ENCODE data around the gene RALGPS1. TPM values are rescaled to one million over a fixed set of nuclear protein-coding genes. Genes with fewer than 3 reads are reported as not detected.

Gene RALGPS1
- total RNA-seq, 2 experiments from 2014 or later: 1.9 to 4.4 TPM

GRCh38 chr9:126989847-126990842 lies 75.6 kb downstream of the RALGPS1 start:
- no peak for ATAC-seq
- H3K9me3 Mint-ChIP-seq (ENCODE audit: low read depth): peaks cover 6% of the 10 kb centered on the region
- peaks cover 28% of the 10 kb centered on the region for H3K36me3 Mint-ChIP-seq
- H3K4me3 Mint-ChIP-seq: no peak overlapping the region
- no peak overlapping the region for H3K27ac Mint-ChIP-seq
- DNase-seq: no peak
- peaks cover 34% of the 10 kb centered on the region for H3K27me3 Mint-ChIP-seq
- CTCF ChIA-PET: no interaction called here
- peaks cover 27% of the 10 kb centered on the region for H3K4me1 Mint-ChIP-seq

GRCh38 chr9:126991183-126991582 lies 76.6 kb downstream of the RALGPS1 start:
- no peak for ATAC-seq
- Mint-ChIP-seq H3K36me3 (peaks cover 26% of the 10 kb centered on the region), H3K4me1 (peaks cover 19% of the 10 kb centered on the region), H3K27ac (no peak overlapping the region), H3K9me3 (ENCODE audit: low read depth) (peaks cover 6% of the 10 kb centered on the region), H3K27me3 (peaks cover 38% of the 10 kb centered on the region), H3K4me3 (no peak overlapping the region)
- no peak for DNase-seq
- CTCF ChIA-PET: no interaction called here

- Mint-ChIP-seq H3K4me1 (peaks cover 7% of the 10 kb centered on the region), H3K27ac (no peak overlapping the region), H3K27me3 (peaks cover 44% of the 10 kb centered on the region), H3K4me3 (no peak overlapping the region), H3K36me3 (peaks cover 26% of the 10 kb centered on the region), H3K9me3 (ENCODE audit: low read depth) (peaks cover 6% of the 10 kb centered on the region)
- ATAC-seq: no peak
- CTCF ChIA-PET: no interaction called here
- DNase-seq: no peak
Observed at GRCh38 chr9:126992427-126992826, 77.8 kb downstream of the RALGPS1 start.

- ATAC-seq (no peak), DNase-seq (no peak)
- Mint-ChIP-seq H3K4me1 (peaks cover 9% of the 10 kb centered on the region), H3K4me3 (no peak overlapping the region), H3K9me3 (ENCODE audit: low read depth) (no peaks in the 10 kb centered on the region), H3K27ac (no peak overlapping the region), H3K36me3 (peaks cover 1% of the 10 kb centered on the region), H3K27me3 (peaks cover 23% of the 10 kb centered on the region)
- CTCF ChIA-PET: interaction anchor here (0.6 to 1.5 kb wide), 2 partner anchors 13 to 31 kb away, joined by 3 to 7 read pairs; no protein-coding TSS in a partner anchor
Observed at GRCh38 chr9:126999315-127000068, 84.9 kb downstream of the RALGPS1 start.

- DNase-seq (peak; percentile 89), ATAC-seq (peak; percentile 99)
- Mint-ChIP-seq H3K9me3 (ENCODE audit: low read depth) (no peaks in the 10 kb centered on the region), H3K27ac (peak overlapping the region; percentile 84), H3K36me3 (peaks cover 4% of the 10 kb centered on the region), H3K4me3 (no peak overlapping the region), H3K4me1 (peaks cover 30% of the 10 kb centered on the region), H3K27me3 (peaks cover under 1% of the 10 kb centered on the region)
- CTCF ChIA-PET: interaction anchor here (0.8 to 1.7 kb wide), 8 partner anchors 12 to 196 kb away, joined by 3 to 20 read pairs (median 3); no protein-coding TSS in a partner anchor
Observed at GRCh38 chr9:127004946-127005769, 90.6 kb downstream of the RALGPS1 start.

GRCh38 chr9:127005770-127006314 lies 91.3 kb downstream of the RALGPS1 start:
- peaks cover 4% of the 10 kb centered on the region for H3K36me3 Mint-ChIP-seq
- no peaks in the 10 kb centered on the region for H3K27me3 Mint-ChIP-seq
- no peak for DNase-seq
- H3K27ac Mint-ChIP-seq: peak overlapping the region; percentile 84
- H3K9me3 Mint-ChIP-seq (ENCODE audit: low read depth): no peaks in the 10 kb centered on the region
- CTCF ChIA-PET: interaction anchor here (0.8 to 1.7 kb wide), 7 partner anchors 11 to 195 kb away, joined by 3 to 20 read pairs (median 3); no protein-coding TSS in a partner anchor
- H3K4me1 Mint-ChIP-seq: peaks cover 30% of the 10 kb centered on the region
- ATAC-seq: no peak
- H3K4me3 Mint-ChIP-seq: no peak overlapping the region

- H3K27ac Mint-ChIP-seq: no peak overlapping the region
- CTCF ChIA-PET: no interaction called here
- no peak overlapping the region for H3K4me3 Mint-ChIP-seq
- no peaks in the 10 kb centered on the region for H3K9me3 Mint-ChIP-seq (ENCODE audit: low read depth)
- H3K4me1 Mint-ChIP-seq: peaks cover 30% of the 10 kb centered on the region
- peaks cover 9% of the 10 kb centered on the region for H3K27me3 Mint-ChIP-seq
- DNase-seq (no peak), ATAC-seq (no peak)
- peaks cover 4% of the 10 kb centered on the region for H3K36me3 Mint-ChIP-seq
Observed at GRCh38 chr9:127007638-127008037, 93.1 kb downstream of the RALGPS1 start.

- ATAC-seq (no peak), DNase-seq (no peak)
- no peak overlapping the region for H3K27ac Mint-ChIP-seq
- no peak overlapping the region for H3K4me3 Mint-ChIP-seq
- H3K27me3 Mint-ChIP-seq: peaks cover 11% of the 10 kb centered on the region
- peaks cover 30% of the 10 kb centered on the region for H3K4me1 Mint-ChIP-seq
- peaks cover 3% of the 10 kb centered on the region for H3K36me3 Mint-ChIP-seq
- H3K9me3 Mint-ChIP-seq (ENCODE audit: low read depth): no peaks in the 10 kb centered on the region
- CTCF ChIA-PET: interaction anchor here (0.9 kb wide), 1 partner anchor 22 kb away, joined by 3 read pairs; no protein-coding TSS in a partner anchor
Observed at GRCh38 chr9:127008076-127008475, 93.5 kb downstream of the RALGPS1 start.

- Mint-ChIP-seq H3K9me3 (ENCODE audit: low read depth) (no peaks in the 10 kb centered on the region), H3K27me3 (peaks cover 28% of the 10 kb centered on the region), H3K36me3 (peaks cover 2% of the 10 kb centered on the region), H3K27ac (no peak overlapping the region), H3K4me3 (no peak overlapping the region), H3K4me1 (peaks cover 8% of the 10 kb centered on the region)
- ATAC-seq: no peak
- CTCF ChIA-PET: no interaction called here
- no peak for DNase-seq
Observed at GRCh38 chr9:127011772-127012171, 97.2 kb downstream of the RALGPS1 start.

GRCh38 chr9:127012250-127012649 lies 97.7 kb downstream of the RALGPS1 start:
- no peak for ATAC-seq
- no peak overlapping the region for H3K4me3 Mint-ChIP-seq

GRCh38 chr9:127013597-127013996 lies 99.0 kb downstream of the RALGPS1 start:
- no peak overlapping the region for H3K4me3 Mint-ChIP-seq
- no peaks in the 10 kb centered on the region for H3K4me1 Mint-ChIP-seq
- ATAC-seq: no peak
- DNase-seq: no peak
- no peaks in the 10 kb centered on the region for H3K36me3 Mint-ChIP-seq
- CTCF ChIA-PET: no interaction called here
- no peaks in the 10 kb centered on the region for H3K9me3 Mint-ChIP-seq (ENCODE audit: low read depth)
- H3K27ac Mint-ChIP-seq: no peak overlapping the region
- peaks cover 28% of the 10 kb centered on the region for H3K27me3 Mint-ChIP-seq

More at GRCh38 chr9:127012250-127012649, 97.7 kb downstream of the RALGPS1 start:
- no peak for DNase-seq
- H3K4me1 Mint-ChIP-seq: peaks cover 8% of the 10 kb centered on the region
- no peak overlapping the region for H3K27ac Mint-ChIP-seq
- peaks cover 2% of the 10 kb centered on the region for H3K36me3 Mint-ChIP-seq
- CTCF ChIA-PET: no interaction called here
- no peaks in the 10 kb centered on the region for H3K9me3 Mint-ChIP-seq (ENCODE audit: low read depth)
- H3K27me3 Mint-ChIP-seq: peaks cover 28% of the 10 kb centered on the region

- Mint-ChIP-seq H3K4me3 (no peak overlapping the region), H3K27ac (no peak overlapping the region), H3K27me3 (peaks cover 28% of the 10 kb centered on the region), H3K36me3 (no peaks in the 10 kb centered on the region), H3K9me3 (ENCODE audit: low read depth) (no peaks in the 10 kb centered on the region), H3K4me1 (no peaks in the 10 kb centered on the region)
- ATAC-seq (no peak), DNase-seq (no peak)
- CTCF ChIA-PET: no interaction called here
Observed at GRCh38 chr9:127014216-127014909, 99.8 kb downstream of the RALGPS1 start.
